Gastrocnemius medialis (tissue), 4 donors: ENCODE results near the gene MPIG6B. TPM values are rescaled to one million over a fixed set of nuclear protein-coding genes. Genes with fewer than 3 reads are reported as not detected.

Experiments used
- ATAC-seq, 2 donors: fragments of 150-250 bp; one replicate each; pipeline ENCODE4 v1.9.1; 2016
- DNase-seq, 2 donors: peaks; one replicate each; pipeline ENCODE4 v3.0.0-alpha.2; 2019
- H3K27ac ChIP-seq, 4 donors: fragments of 200-600 bp; sonication (generic); 1 replicate in 1 of 4; 2 replicates in 3 of 4; pipeline ENCODE4 v1.5.1; 2016 to 2018; ENCODE audit warnings: mild to moderate bottlenecking in 2 of 4, moderate library complexity in 1 of 4
- H3K27me3 ChIP-seq, 3 donors: fragments of 200-600 bp; sonication (generic) in 2 of 3; 1 replicate in 1 of 3; 2 replicates in 2 of 3; pipeline versions ENCODE4 v1.5.1 to v1.6.0; 2016 to 2019; ENCODE audit warnings: mild to moderate bottlenecking in 1 of 3, moderate library complexity in 1 of 3
- H3K36me3 ChIP-seq, 2 donors: fragments of 200-600 bp; sonication (generic) in 1 of 2; one replicate each; pipeline ENCODE4 v1.5.1; 2017 to 2018
- H3K4me1 ChIP-seq, 2 donors: fragments of 200-600 bp; sonication (generic) in 1 of 2; one replicate each; pipeline ENCODE4 v1.5.1; 2016 to 2017; ENCODE audit warnings: mild to moderate bottlenecking in 2 of 2
- H3K4me3 ChIP-seq, 4 donors: fragments of 200-600 bp; sonication (generic) in 3 of 4; 1 replicate in 1 of 4; 2 replicates in 3 of 4; pipeline ENCODE4 v1.5.1; 2016 to 2019; ENCODE audit warnings: mild to moderate bottlenecking in 2 of 4
- H3K9me3 ChIP-seq, 3 donors: fragments of 200-600 bp; sonication (generic) in 2 of 3; 1 replicate in 1 of 3; 2 replicates in 2 of 3; pipeline ENCODE4 v1.5.1; 2016 to 2019
- POLR2A ChIP-seq, 2 donors: fragments of 450-650 bp; IDR thresholded peaks; one replicate each; pipeline ENCODE4 v1.6.1; 2017; ENCODE audit warnings: antibody characterized with exemption in 2 of 2, mild to moderate bottlenecking in 2 of 2, moderate library complexity in 2 of 2
- in situ Hi-C, 4 donors: fragments of 200-750 bp; cut with MboI; loops; one replicate each; pipeline versions ENCODE4 v1.15.0 to v1.8.0; 2017; ENCODE audit warnings: low sequenced_read_pairs in 4 of 4
- intact Hi-C: fragments of 100-400 bp; cut with DNase I; formaldehyde crosslinking; loops from one replicate; pipeline ENCODE4 v1.15.1; 2023; ENCODE audit warnings: low total_unique reads
- total RNA-seq, 4 donors: library from RNA; depleted of rRNA; stranded (reverse); fragments of >200 nt; gene quantifications; one replicate each; pipeline versions ENCODE4 v1.1.0 to v1.2.3, GENCODE V29; 2016
- TF ChIP-seq, protein P1 (sequence below), 5 experiments: fragments of 450-650 bp in 3 of 5; fragments of 200-600 bp in 2 of 5; sonication (generic) in 2 of 5; IDR thresholded peaks in 4 of 5; conservative IDR thresholded peaks in 1 of 5; 1 replicate in 4 of 5; 2 replicates in 1 of 5; pipeline ENCODE4 v1.5.1; 2016 to 2019; ENCODE audit warnings: antibody characterized with exemption in 5 of 5, mild to moderate bottlenecking in 3 of 5, moderate library complexity in 3 of 5

Gene MPIG6B
- total RNA-seq, 4 donors from 2014 or later: not detected

- no peak for DNase-seq
- ATAC-seq: no peak
- in situ Hi-C loops: no loop called here
- no peak for TF ChIP-seq POLR2A (IDR thresholded peaks at IDR 0.05)
- TF ChIP-seq, protein P1, sequence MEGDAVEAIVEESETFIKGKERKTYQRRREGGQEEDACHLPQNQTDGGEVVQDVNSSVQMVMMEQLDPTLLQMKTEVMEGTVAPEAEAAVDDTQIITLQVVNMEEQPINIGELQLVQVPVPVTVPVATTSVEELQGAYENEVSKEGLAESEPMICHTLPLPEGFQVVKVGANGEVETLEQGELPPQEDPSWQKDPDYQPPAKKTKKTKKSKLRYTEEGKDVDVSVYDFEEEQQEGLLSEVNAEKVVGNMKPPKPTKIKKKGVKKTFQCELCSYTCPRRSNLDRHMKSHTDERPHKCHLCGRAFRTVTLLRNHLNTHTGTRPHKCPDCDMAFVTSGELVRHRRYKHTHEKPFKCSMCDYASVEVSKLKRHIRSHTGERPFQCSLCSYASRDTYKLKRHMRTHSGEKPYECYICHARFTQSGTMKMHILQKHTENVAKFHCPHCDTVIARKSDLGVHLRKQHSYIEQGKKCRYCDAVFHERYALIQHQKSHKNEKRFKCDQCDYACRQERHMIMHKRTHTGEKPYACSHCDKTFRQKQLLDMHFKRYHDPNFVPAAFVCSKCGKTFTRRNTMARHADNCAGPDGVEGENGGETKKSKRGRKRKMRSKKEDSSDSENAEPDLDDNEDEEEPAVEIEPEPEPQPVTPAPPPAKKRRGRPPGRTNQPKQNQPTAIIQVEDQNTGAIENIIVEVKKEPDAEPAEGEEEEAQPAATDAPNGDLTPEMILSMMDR (IDR thresholded peaks at IDR 0.05 in 4 of 5, conservative IDR thresholded peaks at IDR 0.05 in 1 of 5): no peak
- Histone ChIP-seq H3K36me3 (no peaks in the 10 kb centered on the region), H3K9me3 (no peaks in the 10 kb centered on the region), H3K27me3 (no peaks in the 10 kb centered on the region), H3K4me3 (no peak overlapping the region), H3K4me1 (no peaks in the 10 kb centered on the region), H3K27ac (no peak overlapping the region)
- intact Hi-C loops: no loop called here
These were observed 9.7 kb upstream of the MPIG6B start for GRCh38 chr6:31713465-31713864.

GRCh38 chr6:31713991-31714684 lies 9.0 kb upstream of the MPIG6B start:
- intact Hi-C loops (no loop called here), in situ Hi-C loops (no loop called here)

GRCh38 chr6:31715022-31715958 lies 7.9 kb upstream of the MPIG6B start, which contains the start of gene LY6G6D:
LY6G6D (plus strand) TSS chr6:31715348; CDS start chr6:31715356, 8 bp downstream.
- Histone ChIP-seq H3K9me3 (no peaks in the 10 kb centered on the region), H3K27me3 (no peaks in the 10 kb centered on the region), H3K27ac (no peak within 1 kb of the TSS), H3K4me3 (no peak within 1 kb of the TSS), H3K4me1 (no peaks in the 10 kb centered on the region), H3K36me3 (no peaks in the 10 kb centered on the region)
- intact Hi-C loops (no loop called here), in situ Hi-C loops (no loop called here)
- TF ChIP-seq, protein P1 (IDR thresholded peaks at IDR 0.05 in 4 of 5, conservative IDR thresholded peaks at IDR 0.05 in 1 of 5): no peak
- TF ChIP-seq POLR2A (IDR thresholded peaks at IDR 0.05): no peak
- DNase-seq (no peak), ATAC-seq (peak in 1 of 2 donors; percentile 39)

More at GRCh38 chr6:31713991-31714684, 9.0 kb upstream of the MPIG6B start:
- Histone ChIP-seq H3K4me3 (no peak overlapping the region), H3K36me3 (no peaks in the 10 kb centered on the region), H3K4me1 (no peaks in the 10 kb centered on the region), H3K27ac (no peak overlapping the region), H3K27me3 (no peaks in the 10 kb centered on the region), H3K9me3 (no peaks in the 10 kb centered on the region)
- ATAC-seq (no peak), DNase-seq (no peak)
- TF ChIP-seq POLR2A (IDR thresholded peaks at IDR 0.05): no peak
- TF ChIP-seq, protein P1 (IDR thresholded peaks at IDR 0.05 in 4 of 5, conservative IDR thresholded peaks at IDR 0.05 in 1 of 5): no peak

DNA sequence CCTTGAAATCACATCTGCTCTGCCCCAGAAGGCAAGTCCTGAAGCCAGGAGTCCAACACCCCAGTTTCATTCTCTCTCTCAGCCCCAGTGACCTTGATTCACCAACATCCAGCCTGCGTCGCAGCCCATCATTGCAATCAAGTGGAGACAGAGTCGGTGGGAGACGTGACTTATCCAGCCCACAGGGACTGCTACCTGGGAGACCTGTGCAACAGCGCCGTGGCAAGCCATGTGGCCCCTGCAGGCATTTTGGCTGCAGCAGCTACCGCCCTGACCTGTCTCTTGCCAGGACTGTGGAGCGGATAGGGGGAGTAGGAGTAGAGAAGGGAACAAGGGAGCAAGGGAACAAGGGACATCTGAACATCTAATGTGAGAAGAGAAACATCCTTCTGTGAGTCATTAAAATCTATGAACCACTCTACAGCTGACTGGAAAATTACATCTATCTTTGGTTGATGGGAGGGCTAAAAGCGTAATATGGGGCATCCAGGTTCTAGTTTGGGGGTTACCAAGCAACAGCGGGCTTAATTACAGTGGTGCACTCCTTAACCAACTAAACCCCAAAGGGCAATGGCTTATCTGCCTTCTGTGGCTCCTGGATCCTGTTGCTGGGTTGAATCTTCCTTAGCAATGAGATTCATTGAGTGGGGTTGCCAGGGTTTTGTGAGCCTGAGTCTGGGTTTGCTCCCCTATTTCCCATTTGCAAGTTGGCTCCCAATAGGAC lies 5.5 kb upstream of the MPIG6B start:
- H3K27me3 ChIP-seq: no peaks in the 10 kb centered on the region
- no peak for TF ChIP-seq POLR2A (IDR thresholded peaks at IDR 0.05)
- TF ChIP-seq, protein P1 (IDR thresholded peaks at IDR 0.05 in 4 of 5, conservative IDR thresholded peaks at IDR 0.05 in 1 of 5): no peak
- H3K36me3 ChIP-seq: no peaks in the 10 kb centered on the region
- H3K4me1 ChIP-seq: no peaks in the 10 kb centered on the region
- DNase-seq (no peak), ATAC-seq (no peak)
- H3K4me3 ChIP-seq: no peak overlapping the region
- no peaks in the 10 kb centered on the region for H3K9me3 ChIP-seq
- intact Hi-C loops: no loop called here
- no peak overlapping the region for H3K27ac ChIP-seq
- in situ Hi-C loops: no loop called here
